GM21717 (cell line): ENCODE data around the gene INSYN1.
"Not testable (repeated sequence)": the region's sequence is repeated elsewhere in the genome, so short reads cannot be mapped to it uniquely, and the experiment has no call there.

ENCODE experiments used
- ATAC-seq: cut with Tn5 transposase; IDR thresholded peaks from one replicate; pipeline ENCODE4 v1.9.1; 2021; ENCODE audit warnings: mild to moderate bottlenecking, moderate library complexity; ENCODE audit not compliant: unreplicated experiment

The INSYN1 gene

DNA sequence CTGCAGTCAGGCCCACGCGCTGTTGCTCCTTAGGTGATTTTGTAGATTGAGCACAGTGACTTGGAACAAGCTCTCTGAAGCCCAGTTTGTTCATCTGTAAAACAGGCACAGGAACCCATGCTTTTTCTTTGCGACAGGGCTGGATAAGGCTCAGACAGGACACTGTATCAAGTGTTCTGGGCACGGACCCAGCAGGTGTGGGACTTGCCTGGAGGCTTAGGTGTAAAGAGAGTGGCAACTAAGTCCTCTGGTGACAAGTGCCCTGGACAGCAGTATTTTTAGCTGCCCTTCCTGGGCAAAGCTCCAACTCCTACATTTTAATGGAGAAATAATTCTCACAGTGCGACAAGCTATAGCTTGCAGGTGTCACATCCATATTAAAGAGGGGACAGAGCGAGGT lies 36.7 kb downstream of the INSYN1 start:
- no peak for ATAC-seq

DNA sequence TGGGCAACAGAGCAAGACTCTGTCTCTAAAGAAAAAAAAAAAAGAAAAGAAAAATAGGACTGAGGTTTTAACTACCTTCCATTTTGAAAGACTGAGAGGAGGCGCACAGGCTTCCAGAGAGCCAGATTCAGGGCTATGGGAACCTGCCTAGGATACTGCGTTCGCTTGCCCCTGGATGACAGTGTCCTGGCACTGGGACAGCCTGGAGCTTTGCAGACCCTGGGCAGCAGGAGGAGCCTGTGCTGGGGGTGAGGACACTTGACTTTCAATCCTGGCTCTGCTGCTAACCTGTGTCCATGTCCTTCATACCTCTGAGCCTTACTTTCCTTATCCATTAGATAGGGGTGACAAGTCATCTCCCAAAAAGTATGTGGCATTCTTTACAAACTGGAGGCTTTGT lies 37.7 kb downstream of the INSYN1 start:
- no peak for ATAC-seq

DNA sequence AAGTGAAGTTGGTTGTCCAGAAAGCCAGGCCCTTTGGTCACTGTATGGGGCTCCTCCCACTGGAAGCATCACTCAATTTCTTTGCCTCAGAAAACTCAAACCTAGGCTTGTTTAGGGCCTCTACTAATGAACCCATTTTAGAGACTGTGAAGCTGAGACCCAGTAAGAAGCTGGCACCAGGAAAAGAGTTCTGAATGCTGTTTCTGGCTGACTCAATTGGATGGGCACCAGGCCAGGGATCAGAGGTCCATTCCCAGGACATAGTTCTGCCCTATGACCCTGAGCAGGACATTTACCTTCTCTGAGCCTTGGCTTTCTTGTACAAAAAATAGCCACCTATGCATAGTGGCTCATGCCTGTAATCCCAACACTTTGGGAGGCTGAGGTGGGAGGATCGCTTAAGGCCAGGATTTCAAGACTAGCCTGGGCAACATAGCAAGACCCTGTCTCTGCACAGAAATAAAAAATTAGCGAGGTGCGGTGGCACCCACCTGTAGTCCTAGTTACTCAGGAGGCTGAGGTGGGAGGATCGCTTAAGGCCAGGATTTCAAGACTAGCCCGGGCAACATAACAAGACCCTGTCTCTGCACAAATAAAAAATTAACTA lies 38.4 kb downstream of the INSYN1 start:
- no peak for ATAC-seq

DNA sequence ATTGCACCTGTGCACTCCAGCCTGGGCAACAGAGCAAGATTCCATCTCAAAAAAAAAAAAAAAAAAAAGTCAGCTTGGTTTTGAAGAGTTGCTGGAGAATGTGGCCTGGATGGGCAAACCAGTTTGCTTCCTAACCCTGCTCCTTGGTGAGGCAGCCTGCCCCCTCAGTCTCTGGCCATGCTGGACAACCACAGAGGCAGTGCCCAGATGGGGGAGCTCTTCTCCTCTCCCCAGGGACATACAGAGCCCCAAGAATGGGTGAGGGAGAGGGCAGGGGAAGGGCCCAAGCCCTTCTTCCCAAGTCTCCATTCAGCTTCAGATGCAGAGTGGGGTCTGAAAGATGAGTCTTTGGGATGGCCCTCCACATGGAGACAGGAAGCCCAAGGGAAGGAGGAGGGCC lies 41.0 kb downstream of the INSYN1 start:
- ATAC-seq = no peak

DNA sequence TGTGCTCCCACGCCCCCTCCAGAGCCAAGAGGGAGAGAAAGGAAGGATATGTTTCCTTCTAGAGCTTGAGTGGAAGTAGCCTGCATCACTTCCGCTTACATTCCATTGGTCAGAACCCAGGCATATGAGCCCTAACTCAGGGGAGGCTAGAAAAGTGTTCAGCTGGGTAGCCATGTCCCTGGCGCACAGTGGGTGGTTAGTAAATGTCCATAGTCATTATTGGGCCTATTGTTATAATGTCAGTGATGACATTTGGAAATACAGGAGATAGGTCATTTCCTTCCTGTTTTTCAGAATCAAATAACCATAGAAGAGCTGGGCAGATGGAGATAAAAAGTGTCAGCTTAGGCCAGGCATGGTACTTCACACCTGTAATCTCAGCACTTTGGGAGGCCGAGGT lies 41.6 kb downstream of the INSYN1 start:
- ATAC-seq = no peak

DNA sequence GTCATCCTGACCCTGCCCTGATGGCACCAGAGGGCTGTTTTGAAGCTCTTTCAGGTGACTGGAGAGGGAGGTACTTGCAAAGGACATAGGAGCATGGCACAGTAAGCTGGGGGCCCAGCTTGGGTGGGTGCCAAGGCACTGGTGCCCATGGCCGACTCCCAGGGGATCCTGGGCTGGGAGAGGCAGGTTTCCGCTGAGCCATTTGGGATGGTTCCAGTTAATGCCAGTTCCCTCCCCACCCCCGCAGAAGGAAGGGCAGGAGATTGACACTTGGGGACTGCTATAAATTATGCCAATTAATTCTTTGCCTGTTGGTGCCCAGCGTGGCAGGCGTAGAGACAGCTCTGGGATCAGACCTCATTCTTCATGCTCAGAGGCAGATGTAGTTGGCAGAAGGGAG lies 42.8 kb downstream of the INSYN1 start:
- no peak for ATAC-seq

DNA sequence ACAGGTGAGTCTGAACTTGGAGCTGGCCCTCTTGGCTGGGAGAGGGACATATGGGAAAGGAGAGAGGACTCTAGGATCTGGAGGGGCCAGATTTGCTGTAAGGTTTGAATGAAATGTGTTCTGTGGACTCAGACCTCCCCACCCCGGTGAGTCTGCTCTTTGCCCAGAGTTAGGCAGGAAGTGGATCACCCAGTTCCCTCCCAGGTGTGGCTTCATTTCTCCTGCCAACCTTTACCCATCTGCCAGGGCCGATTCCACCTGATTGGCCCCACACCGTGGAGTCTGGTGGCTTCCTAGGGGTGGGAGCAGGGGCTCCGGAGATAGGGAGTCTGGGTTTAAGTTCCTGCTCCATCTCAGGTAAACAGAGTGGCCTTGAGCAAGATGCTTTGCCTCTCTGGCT lies 43.5 kb downstream of the INSYN1 start:
- no peak for ATAC-seq

DNA sequence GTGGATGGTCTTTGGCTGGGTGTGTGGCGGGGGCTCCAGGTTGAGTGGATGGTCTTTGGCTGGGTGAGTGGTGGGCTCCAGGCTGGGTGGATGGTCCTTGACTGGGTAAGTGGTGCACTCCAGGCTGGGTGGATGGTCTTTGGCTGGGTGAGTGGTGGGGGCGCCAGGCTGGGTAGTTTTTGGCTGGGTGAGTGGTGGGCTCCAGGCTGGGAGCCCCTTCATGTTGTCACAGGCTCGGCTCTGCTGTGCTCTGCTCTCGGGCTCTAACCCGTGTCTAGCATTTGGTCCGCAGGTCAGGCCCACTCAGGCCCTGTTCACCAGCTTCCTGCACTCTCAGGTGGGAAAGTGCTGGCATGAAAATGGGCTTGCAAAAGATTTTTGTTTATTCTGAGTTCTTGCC lies 43.9 kb downstream of the INSYN1 start:
- ATAC-seq = no peak

DNA sequence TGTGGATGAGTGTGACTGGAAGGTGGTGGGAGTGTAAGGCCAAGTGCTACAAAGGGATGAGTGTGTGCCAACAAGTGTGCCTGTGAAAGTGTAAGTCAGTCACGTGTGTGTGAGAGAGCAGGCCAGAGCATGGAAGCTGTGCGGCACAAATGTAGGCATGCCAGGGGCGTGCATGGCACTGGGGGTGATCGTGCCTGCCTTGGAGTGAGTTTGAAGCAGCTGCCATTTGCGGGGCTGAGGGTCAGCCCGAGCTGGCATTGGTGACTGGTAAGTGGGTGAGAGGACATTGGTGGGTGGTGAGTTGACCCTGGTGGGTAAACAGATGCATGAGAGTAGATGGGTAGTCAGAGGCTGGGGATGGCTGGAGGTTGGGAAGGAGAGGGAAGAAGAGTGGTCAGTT lies 44.5 kb downstream of the INSYN1 start:
- ATAC-seq = no peak

DNA sequence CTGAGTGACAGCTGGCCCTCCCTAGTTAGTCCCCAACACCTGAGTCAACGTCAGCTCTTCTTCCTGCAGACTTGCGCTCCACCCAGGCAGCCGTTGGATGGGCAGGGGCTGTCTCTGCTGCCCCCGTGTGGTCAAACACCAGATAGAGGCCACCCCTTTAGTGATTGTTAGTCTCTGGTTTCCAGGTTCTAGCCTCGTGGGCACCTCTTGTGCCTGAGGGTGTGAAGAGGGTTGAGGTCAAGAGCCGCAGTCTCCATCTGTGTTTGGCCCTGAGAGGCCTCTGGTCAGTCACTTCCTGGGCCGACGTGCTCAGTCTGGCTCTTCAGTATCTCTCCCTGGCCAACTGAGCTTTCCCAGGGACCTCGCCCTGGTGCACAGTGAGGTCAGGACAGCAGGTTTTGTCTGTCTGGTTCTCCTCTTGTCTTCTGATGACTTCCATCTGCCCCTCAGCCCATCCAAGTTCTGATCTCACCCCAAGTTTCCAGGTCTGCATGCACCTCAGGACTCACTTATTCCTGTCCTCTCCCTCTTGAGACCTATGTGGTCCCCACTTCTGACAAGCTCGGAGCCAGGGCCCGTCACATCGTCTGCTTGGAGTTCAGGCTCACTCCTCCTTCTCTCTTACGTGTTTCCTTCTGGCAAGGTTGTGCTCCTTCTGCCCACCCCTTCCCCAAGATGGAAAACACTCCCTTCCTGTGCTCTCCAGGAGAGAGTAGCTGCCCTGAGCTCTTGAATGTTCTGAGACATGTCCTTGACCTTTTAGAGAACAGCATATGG lies 48.1 kb downstream of the INSYN1 start:
- ATAC-seq = no peak

DNA sequence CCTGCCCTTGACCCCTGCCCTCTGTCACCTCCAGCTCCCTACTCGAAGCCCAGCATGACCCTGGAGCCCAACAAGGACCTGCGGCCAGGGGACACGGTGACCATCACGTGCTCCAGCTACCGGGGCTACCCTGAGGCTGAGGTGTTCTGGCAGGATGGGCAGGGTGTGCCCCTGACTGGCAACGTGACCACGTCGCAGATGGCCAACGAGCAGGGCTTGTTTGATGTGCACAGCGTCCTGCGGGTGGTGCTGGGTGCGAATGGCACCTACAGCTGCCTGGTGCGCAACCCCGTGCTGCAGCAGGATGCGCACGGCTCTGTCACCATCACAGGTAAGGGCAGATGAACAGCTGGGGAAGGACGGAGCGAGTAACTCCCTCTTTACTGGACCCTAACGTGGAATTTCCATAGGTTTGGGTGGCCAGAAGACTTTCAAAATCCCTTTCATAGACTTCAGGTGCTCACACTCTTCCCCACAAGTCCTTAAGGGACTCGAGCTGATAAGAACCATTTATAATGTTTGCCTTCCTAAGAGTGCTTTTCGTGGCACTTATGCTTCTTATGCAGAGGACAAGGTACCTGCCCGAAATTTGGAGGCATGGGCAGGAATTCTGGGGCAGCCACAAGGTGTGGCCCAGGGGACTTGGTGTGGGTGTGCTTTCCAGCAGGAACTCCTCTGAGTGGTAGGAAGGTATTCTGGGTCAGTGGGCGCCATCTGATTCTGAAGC lies 48.8 kb downstream of the INSYN1 start:
- ATAC-seq = not testable (repeated sequence)

DNA sequence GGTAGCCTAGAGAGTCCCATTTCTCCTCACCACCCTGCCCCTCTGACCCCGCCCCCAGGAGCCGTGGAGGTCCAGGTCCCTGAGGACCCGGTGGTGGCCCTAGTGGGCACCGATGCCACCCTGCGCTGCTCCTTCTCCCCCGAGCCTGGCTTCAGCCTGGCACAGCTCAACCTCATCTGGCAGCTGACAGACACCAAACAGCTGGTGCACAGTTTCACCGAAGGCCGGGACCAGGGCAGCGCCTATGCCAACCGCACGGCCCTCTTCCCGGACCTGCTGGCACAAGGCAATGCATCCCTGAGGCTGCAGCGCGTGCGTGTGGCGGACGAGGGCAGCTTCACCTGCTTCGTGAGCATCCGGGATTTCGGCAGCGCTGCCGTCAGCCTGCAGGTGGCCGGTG lies 49.5 kb downstream of the INSYN1 start:
- not testable (repeated sequence) for ATAC-seq

DNA sequence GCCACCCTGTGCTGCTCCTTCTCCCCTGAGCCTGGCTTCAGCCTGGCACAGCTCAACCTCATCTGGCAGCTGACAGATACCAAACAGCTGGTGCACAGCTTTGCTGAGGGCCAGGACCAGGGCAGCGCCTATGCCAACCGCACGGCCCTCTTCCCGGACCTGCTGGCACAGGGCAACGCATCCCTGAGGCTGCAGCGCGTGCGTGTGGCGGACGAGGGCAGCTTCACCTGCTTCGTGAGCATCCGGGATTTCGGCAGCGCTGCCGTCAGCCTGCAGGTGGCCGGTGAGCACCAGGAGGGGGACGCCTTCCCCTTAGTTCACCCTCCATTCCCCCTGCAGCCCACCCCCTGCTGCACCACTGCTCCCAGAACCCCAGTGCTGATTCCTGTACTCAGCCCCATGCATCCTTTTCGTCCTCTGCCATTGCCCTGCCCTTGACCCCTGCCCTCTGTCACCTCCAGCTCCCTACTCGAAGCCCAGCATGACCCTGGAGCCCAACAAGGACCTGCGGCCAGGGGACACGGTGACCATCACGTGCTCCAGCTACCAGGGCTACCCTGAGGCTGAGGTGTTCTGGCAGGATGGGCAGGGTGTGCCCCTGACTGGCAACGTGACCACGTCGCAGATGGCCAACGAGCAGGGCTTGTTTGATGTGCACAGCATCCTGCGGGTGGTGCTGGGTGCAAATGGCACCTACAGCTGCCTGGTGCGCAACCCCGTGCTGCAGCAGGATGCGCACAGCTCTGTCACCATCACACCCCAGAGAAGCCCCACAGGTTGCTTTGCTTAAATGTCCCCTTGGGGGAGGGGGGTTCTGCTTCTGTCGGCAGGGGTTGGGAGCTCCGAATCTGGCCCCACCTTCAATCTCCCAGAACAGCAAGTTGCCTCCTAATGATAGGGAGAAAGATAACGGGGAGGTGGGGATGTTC lies 50.6 kb downstream of the INSYN1 start:
- ATAC-seq = not testable (repeated sequence)

DNA sequence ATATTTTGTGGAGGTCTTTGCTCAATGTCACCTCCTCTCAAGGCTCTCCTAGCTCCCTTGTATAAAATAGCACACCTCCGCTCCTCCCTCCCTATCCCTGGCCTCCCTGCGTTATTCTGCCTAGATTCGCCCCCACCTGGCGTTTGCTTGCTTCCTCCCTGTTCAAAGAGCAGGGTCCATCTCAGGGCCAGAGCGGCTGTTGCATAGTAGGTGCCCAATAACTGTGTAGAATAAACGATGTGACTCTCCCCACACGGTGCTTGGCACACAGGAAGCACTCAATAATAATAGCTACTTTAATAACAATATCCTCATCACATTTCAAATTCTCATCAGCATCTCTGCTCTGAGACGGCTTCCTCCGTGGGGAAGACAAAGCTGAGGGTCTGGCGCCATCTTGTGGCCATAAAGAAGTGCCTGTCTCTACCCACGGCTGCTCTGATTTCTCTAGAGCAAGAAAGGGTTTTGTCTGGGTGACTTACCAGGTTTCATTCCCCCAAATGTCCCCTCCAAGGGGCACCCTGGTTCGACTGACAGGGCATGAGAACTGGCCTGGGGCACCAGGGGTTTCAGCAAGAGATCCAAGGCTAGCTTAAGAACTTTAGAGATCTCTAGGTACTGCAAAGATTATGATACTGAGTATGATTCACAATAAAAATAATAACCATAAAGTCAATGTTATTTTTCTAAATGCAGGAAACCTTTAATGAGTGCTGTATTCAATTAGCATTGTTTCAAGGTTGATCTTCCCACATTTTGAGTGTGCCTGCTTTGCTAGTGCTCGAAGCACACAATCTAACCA lies 52.9 kb downstream of the INSYN1 start:
- ATAC-seq = no peak

DNA sequence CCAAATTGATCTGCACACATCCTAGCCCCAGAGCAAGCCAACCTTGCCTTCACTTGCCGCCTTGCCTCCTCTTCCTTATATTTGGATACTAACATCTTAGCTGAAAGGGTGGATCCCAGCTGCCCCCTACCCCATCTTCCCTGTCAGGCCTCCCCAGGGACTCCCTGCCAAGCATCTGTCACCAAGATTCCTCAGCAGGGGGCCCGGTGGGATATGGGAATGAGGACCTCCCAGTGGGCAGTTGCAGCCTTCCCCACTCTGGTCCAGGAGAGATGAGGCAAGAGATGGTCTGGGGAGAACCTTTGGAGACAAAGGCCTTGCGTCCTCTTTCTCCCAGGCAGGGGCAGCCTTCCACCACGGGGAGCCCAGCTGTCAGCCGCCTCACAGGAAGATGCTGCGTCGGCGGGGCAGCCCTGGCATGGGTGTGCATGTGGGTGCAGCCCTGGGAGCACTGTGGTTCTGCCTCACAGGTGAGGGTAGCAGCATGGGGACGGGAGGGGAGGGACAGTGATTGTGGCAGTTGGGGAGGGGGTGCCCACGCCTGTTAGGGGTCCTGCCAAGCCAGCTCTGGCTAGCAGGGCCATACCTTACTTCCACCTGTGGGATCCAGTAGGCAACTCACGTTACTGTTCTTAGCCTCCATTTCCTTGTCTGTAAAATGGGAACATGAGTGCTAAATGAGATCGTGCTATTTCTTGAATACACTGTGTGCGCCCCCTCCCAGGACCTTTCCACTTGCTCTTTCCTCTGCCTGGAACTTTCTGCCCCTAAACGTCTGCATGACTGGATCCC lies 53.7 kb downstream of the INSYN1 start:
- ATAC-seq = no peak

DNA sequence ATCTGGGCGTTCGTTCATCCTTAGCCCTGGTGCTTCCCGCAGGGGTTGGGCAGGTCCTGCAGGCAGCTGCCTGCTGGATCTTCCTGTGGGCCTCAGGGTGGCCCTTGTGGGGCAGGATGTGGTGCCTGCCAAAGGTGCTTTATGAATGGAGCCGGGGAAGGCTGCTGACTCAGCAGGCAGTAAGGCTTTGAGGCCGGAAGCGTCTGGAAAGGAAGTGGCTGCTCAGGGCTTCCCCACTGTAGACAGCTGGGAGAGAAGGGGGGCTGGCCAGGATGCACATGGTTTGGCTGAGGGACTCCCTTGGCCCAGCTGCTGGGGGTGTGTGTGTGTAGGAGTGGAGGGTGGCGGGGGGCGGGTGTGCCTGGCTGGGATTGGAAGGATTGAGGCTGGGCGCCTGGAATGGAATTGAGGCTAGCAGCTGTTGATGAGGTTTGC lies 56.1 kb downstream of the INSYN1 start:
- peak; percentile 68 for ATAC-seq

DNA sequence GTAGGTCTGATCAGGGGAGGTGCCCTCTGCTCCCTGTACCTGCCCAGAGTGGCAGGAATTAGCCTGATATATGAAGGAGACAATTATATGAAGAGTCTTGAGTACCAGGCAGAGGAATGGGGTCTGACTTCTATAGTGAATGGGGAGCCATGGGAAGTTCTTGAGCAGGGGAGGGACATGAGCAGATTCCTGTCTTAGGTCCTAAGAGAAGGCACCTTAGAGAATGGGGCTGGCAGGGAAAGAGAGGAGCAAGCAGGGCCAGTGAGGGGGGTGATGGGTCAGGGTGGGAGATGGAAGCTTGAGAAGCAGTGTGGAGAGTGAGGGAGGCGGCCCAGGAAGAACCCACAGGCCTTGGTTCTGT lies 56.5 kb downstream of the INSYN1 start:
- no peak for ATAC-seq

DNA sequence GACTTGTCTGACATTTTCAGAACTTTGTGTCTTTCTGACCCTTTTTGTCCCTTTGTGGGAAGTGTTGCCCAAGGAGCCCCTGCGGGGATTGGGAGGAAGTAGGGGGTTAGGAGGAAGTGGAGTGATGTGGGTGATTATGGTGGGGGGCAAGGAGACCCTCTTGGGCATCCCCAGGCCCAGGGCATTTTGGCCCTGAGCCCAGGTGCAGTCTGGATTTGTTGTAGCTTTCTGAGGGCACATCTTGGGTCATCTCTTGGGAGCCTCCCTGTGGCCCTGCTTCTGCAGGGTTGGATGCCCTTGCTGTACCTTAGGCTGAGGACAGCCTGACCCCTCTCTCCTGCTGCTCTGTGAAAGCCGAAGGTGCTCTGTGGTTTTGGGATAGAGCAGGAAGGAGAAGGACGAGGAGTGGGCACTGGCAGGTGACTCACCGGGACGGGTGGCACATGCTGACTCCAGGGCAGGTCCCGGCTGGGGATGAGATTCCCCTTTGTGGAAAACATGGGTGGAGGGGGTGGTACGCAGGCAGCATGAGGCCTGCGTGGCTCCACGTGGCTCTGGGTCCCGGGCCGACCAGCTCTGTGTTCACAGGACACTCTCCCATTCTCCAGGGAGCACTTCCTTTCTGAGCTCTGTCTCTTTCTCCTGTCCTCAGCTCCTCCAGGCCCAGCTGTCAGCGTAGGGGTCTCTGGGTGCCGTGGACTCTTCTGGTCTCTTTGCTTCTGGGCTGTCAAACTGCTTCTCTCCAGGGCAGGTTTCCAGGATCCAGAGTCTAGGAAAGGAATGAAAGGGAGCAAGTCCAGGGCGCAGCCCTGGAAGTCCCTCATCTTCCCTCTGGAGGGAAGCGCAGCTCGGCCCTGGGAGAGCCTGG lies 57.1 kb downstream of the INSYN1 start:
- no peak for ATAC-seq
